HepG2 (cell line): ENCODE results near the gene TRAPPC12. TPM values are rescaled to one million over a fixed set of nuclear protein-coding genes. Genes with fewer than 3 reads are reported as not detected.
A peak's percentile ranks its signal among the peaks of the same experiment; 100 is the strongest.

Experiments
- AHR ChIP-seq: IDR thresholded peaks from 2 replicates; pipeline ENCODE4 v1.6.1; 2018; ENCODE audit warnings: missing genetic modification reagents, missing compliant biosample characterization
- ATAD3A ChIP-seq: sonication (generic); formaldehyde crosslinking; IDR thresholded peaks from 2 replicates; pipeline ENCODE4 v1.4.0; 2020; ENCODE audit warnings: missing genetic modification reagents
- CENPBD1 ChIP-seq: sonication (generic); formaldehyde crosslinking; IDR thresholded peaks from 2 replicates; pipeline ENCODE4 v1.8.0; 2022; ENCODE audit warnings: missing genetic modification reagents, low read depth, mild to moderate bottlenecking, borderline replicate concordance
- ELF4 ChIP-seq: sonication (generic); formaldehyde crosslinking; IDR thresholded peaks from 2 replicates; pipeline ENCODE4 v1.5.0; 2020; ENCODE audit warnings: missing genetic modification reagents, mild to moderate bottlenecking, moderate library complexity, borderline replicate concordance
- ESRRA ChIP-seq: sonication (generic); formaldehyde crosslinking; IDR thresholded peaks from 2 replicates; pipeline ENCODE4 v1.5.1; 2020; ENCODE audit warnings: mild to moderate bottlenecking, low read depth, missing genetic modification reagents
- HDAC6 ChIP-seq: fragments of 200-600 bp; sonication (generic); IDR thresholded peaks from 2 replicates; pipeline ENCODE4 v1.7.0; 2017; ENCODE audit warnings: mild to moderate bottlenecking, antibody characterized with exemption, low read length, low read depth
- HOXA7 ChIP-seq: sonication (generic); formaldehyde crosslinking; IDR thresholded peaks from 2 replicates; pipeline ENCODE4 v1.8.1; 2022; ENCODE audit warnings: mild to moderate bottlenecking, missing genetic modification reagents, moderate library complexity
- MEIS2 ChIP-seq: sonication (generic); formaldehyde crosslinking; IDR thresholded peaks from 2 replicates; pipeline ENCODE4 v1.9.0; 2021; ENCODE audit warnings: mild to moderate bottlenecking, missing genetic modification reagents
- MYNN ChIP-seq: sonication (generic); formaldehyde crosslinking; IDR thresholded peaks from 2 replicates; pipeline ENCODE4 v1.4.0; 2020; ENCODE audit warnings: mild to moderate bottlenecking, low read depth, missing genetic modification reagents
- NPAS2 ChIP-seq: sonication (generic); formaldehyde crosslinking; IDR thresholded peaks from 2 replicates; pipeline ENCODE4 v1.8.0; 2022; ENCODE audit warnings: mild to moderate bottlenecking, missing genetic modification reagents, borderline replicate concordance
- NR1H2 ChIP-seq: sonication (generic); formaldehyde crosslinking; IDR thresholded peaks from 2 replicates; pipeline ENCODE4 v1.8.1; 2022; ENCODE audit warnings: low read depth, missing genetic modification reagents, borderline replicate concordance
- NR2C2 ChIP-seq: sonication (generic); formaldehyde crosslinking; IDR thresholded peaks from 2 replicates; pipeline ENCODE4 v1.4.0; 2020; ENCODE audit warnings: missing genetic modification reagents, mild to moderate bottlenecking, moderate library complexity, borderline replicate concordance
- NR2F1 ChIP-seq, 2 experiments: fragments of 450-650 bp in 1 of 2; formaldehyde crosslinking in 1 of 2; IDR thresholded peaks; 2 replicates each; pipeline versions ENCODE4 v1.5.0 to v1.6.1; 2016 to 2020; ENCODE audit warnings: mild to moderate bottlenecking in 1 of 2, missing compliant biosample characterization in 1 of 2, missing genetic modification reagents in 1 of 2, moderate library complexity in 1 of 2
- PAX8 ChIP-seq: sonication (generic); formaldehyde crosslinking; IDR thresholded peaks from 2 replicates; pipeline ENCODE4 v1.8.0; 2022; ENCODE audit warnings: mild to moderate bottlenecking, missing genetic modification reagents, borderline replicate concordance
- PLRG1 ChIP-seq: fragments of 450-650 bp; conservative IDR thresholded peaks from 2 replicates; pipeline ENCODE4 v1.6.1; 2016
- PRPF4 ChIP-seq: fragments of 200-400 bp; formaldehyde crosslinking; IDR thresholded peaks from 2 replicates; pipeline ENCODE4 v1.6.1; 2016; ENCODE audit warnings: low read length, low read depth; ENCODE audit not compliant: poor library complexity, severe bottlenecking
- RCOR2 ChIP-seq: IDR thresholded peaks from 2 replicates; pipeline ENCODE4 v1.6.1; 2016; ENCODE audit warnings: missing biosample characterization, missing genetic modification reagents
- SIX1 ChIP-seq: sonication (generic); formaldehyde crosslinking; IDR thresholded peaks from 2 replicates; pipeline ENCODE4 v1.4.0; 2020; ENCODE audit warnings: missing genetic modification reagents, borderline replicate concordance
- ZKSCAN5 ChIP-seq: sonication (generic); formaldehyde crosslinking; IDR thresholded peaks from 2 replicates; pipeline ENCODE4 v1.5.1; 2020; ENCODE audit warnings: mild to moderate bottlenecking, missing genetic modification reagents
- ZNF101 ChIP-seq: sonication (generic); formaldehyde crosslinking; IDR thresholded peaks from 2 replicates; pipeline ENCODE4 v1.4.0; 2020; ENCODE audit warnings: mild to moderate bottlenecking, low read depth, missing genetic modification reagents, borderline replicate concordance
- ZNF792 ChIP-seq: IDR thresholded peaks from 2 replicates; pipeline ENCODE4 v1.6.1; 2016
- polyA plus RNA-seq, 8 experiments: library from polyadenylated mRNA; depleted of rRNA in 3 of 8; stranded (reverse) in 7 of 8; unstranded in 1 of 8; fragments of >200 nt; fragmentation: Illumina TruSeq in 4 of 8; extraction: Trizol in 4 of 8; gene quantifications; 2 replicates each; pipeline versions ENCODE4 v1.2.1 to v1.2.3, GENCODE V29; 2011 to 2016; ENCODE audit warnings: low read depth in 4 of 8, missing spikeins in 1 of 8, mixed read lengths in 1 of 8; ENCODE audit not compliant: insufficient read depth in 1 of 8
- total RNA-seq, 5 experiments: library from RNA; depleted of rRNA; stranded (reverse); fragments of >200 nt; fragmentation: Illumina TruSeq; extraction: Trizol; gene quantifications; 2 replicates each; pipeline ENCODE4 v1.2.3, GENCODE V29; 2016; ENCODE audit warnings: low read depth in 1 of 5
- TF ChIP-seq, protein P1 (sequence below): sonication (generic); formaldehyde crosslinking; IDR thresholded peaks from 2 replicates; pipeline ENCODE4 v1.5.0; 2020; ENCODE audit warnings: mild to moderate bottlenecking, missing genetic modification reagents, borderline replicate concordance
- TF ChIP-seq, protein P2 (sequence below): sonication (generic); formaldehyde crosslinking; IDR thresholded peaks from 2 replicates; pipeline ENCODE4 v1.4.0; 2020; ENCODE audit warnings: mild to moderate bottlenecking, missing genetic modification reagents
- TF ChIP-seq, protein P3 (sequence below): sonication (generic); formaldehyde crosslinking; IDR thresholded peaks from 2 replicates; pipeline ENCODE4 v1.5.0; 2020; ENCODE audit warnings: missing genetic modification reagents

TRAPPC12 gene
- total and polyA plus RNA-seq, 2 of the 13 experiments (the other 11 are each of a cell fraction or from before 2014, with no cell fraction given), result 46.4 to 97.7 TPM

- TF ChIP-seq NR2F1 (CRISPR knock-in tag; IDR thresholded peaks at IDR 0.05) (0 out of 4 replicates have a peak, but pooled peaks of 1 of the 2 experiments have one; percentile 30), MYNN (CRISPR knock-in tag) (no peak), AHR (CRISPR knock-in tag) (peak; percentile 83; the same call in 1 of the 2 replicates), ATAD3A (no peak), ELF4 (CRISPR knock-in tag) (peak; percentile 18; the same call in 1 of the 2 replicates), RCOR2 (CRISPR knock-in tag) (0 out of 2 replicates have a peak, but pooled peaks have one; percentile 19), SIX1 (CRISPR knock-in tag) (no peak), HOXA7 (CRISPR knock-in tag) (no peak), ZNF101 (no peak), ESRRA (CRISPR knock-in tag) (no peak), CENPBD1 (CRISPR knock-in tag) (no peak), ZKSCAN5 (CRISPR knock-in tag) (0 out of 2 replicates have a peak, but pooled peaks have one; percentile 20), PRPF4 (no peak), NR2C2 (CRISPR knock-in tag) (0 out of 2 replicates have a peak, but pooled peaks have one; percentile 26), PLRG1 (no peak), PAX8 (CRISPR knock-in tag) (no peak), NPAS2 (CRISPR knock-in tag) (no peak), HDAC6 (no peak), ZNF792 (CRISPR knock-in tag) (peak; percentile 67; the same call in 1 of the 2 replicates), MEIS2 (no peak), NR1H2 (CRISPR knock-in tag) (no peak)
- TF ChIP-seq, protein P1, sequence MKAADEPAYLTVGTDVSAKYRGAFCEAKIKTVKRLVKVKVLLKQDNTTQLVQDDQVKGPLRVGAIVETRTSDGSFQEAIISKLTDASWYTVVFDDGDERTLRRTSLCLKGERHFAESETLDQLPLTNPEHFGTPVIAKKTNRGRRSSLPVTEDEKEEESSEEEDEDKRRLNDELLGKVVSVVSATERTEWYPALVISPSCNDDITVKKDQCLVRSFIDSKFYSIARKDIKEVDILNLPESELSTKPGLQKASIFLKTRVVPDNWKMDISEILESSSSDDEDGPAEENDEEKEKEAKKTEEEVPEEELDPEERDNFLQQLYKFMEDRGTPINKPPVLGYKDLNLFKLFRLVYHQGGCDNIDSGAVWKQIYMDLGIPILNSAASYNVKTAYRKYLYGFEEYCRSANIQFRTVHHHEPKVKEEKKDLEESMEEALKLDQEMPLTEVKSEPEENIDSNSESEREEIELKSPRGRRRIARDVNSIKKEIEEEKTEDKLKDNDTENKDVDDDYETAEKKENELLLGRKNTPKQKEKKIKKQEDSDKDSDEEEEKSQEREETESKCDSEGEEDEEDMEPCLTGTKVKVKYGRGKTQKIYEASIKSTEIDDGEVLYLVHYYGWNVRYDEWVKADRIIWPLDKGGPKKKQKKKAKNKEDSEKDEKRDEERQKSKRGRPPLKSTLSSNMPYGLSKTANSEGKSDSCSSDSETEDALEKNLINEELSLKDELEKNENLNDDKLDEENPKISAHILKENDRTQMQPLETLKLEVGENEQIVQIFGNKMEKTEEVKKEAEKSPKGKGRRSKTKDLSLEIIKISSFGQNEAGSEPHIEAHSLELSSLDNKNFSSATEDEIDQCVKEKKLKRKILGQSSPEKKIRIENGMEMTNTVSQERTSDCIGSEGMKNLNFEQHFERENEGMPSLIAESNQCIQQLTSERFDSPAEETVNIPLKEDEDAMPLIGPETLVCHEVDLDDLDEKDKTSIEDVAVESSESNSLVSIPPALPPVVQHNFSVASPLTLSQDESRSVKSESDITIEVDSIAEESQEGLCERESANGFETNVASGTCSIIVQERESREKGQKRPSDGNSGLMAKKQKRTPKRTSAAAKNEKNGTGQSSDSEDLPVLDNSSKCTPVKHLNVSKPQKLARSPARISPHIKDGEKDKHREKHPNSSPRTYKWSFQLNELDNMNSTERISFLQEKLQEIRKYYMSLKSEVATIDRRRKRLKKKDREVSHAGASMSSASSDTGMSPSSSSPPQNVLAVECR (CRISPR knock-in tag), result peak; percentile 48
- TF ChIP-seq, protein P2, sequence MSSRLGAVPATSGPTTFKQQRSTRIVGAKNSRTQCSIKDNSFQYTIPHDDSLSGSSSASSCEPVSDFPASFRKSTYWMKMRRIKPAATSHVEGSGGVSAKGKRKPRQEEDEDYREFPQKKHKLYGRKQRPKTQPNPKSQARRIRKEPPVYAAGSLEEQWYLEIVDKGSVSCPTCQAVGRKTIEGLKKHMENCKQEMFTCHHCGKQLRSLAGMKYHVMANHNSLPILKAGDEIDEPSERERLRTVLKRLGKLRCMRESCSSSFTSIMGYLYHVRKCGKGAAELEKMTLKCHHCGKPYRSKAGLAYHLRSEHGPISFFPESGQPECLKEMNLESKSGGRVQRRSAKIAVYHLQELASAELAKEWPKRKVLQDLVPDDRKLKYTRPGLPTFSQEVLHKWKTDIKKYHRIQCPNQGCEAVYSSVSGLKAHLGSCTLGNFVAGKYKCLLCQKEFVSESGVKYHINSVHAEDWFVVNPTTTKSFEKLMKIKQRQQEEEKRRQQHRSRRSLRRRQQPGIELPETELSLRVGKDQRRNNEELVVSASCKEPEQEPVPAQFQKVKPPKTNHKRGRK, result no peak
- TF ChIP-seq, protein P3, sequence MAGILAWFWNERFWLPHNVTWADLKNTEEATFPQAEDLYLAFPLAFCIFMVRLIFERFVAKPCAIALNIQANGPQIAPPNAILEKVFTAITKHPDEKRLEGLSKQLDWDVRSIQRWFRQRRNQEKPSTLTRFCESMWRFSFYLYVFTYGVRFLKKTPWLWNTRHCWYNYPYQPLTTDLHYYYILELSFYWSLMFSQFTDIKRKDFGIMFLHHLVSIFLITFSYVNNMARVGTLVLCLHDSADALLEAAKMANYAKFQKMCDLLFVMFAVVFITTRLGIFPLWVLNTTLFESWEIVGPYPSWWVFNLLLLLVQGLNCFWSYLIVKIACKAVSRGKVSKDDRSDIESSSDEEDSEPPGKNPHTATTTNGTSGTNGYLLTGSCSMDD, result no peak
Observed at GRCh38 chr2:3368261-3368722, 11.2 kb upstream of the TRAPPC12 start (continued).
